Limb (tissue), 2 donors: ENCODE measurements around the gene LBHD1.
"Not testable (repeated sequence)": the region's sequence is repeated elsewhere in the genome, so short reads cannot be mapped to it uniquely, and the experiment has no call there.

Experiments used
- DNase-seq, 2 donors: peaks; one replicate each; pipeline ENCODE4 v3.0.0-alpha.2; 2016; ENCODE audit errors: extremely low spot score in 2 of 2

Gene LBHD1

GRCh38 chr11:62665075-62665598, 6.9 kb downstream of the LBHD1 start, which contains the start of the genes C11orf98 and CSKMT:
Gene C11orf98, minus strand, starts transcription at chr11:62665210. Its CDS starts 41 bp downstream, at chr11:62665169.
Gene CSKMT, plus strand, starts transcription at chr11:62665312. Its CDS starts 568 bp downstream, at chr11:62665880.
- DNase-seq, result peak; percentile 94 to 98

GRCh38 chr11:62664405-62665074, 7.5 kb downstream of the LBHD1 start:
- DNase-seq, result no peak

GRCh38 chr11:62656796-62657429, 15.2 kb downstream of the LBHD1 start:
- no peak for DNase-seq

GRCh38 chr11:62654297-62654696, 17.8 kb downstream of the LBHD1 start:
- DNase-seq, result no peak

- no peak for DNase-seq
These were observed 19.7 kb downstream of the LBHD1 start for GRCh38 chr11:62652161-62653006.

- DNase-seq, result not testable (repeated sequence)
These were observed 21.8 kb downstream of the LBHD1 start for GRCh38 chr11:62650283-62650682.

GRCh38 chr11:62649486-62649885, 22.6 kb downstream of the LBHD1 start:
- no peak for DNase-seq

- no peak for DNase-seq
These were observed 23.1 kb downstream of the LBHD1 start for GRCh38 chr11:62648967-62649364.

GRCh38 chr11:62648185-62648966, 23.7 kb downstream of the LBHD1 start:
- DNase-seq, result no peak

- DNase-seq, result no peak
These were observed 24.5 kb downstream of the LBHD1 start for GRCh38 chr11:62647609-62648005.

GRCh38 chr11:62646825-62647608, 25.1 kb downstream of the LBHD1 start:
- no peak for DNase-seq

GRCh38 chr11:62645946-62646824, 25.9 kb downstream of the LBHD1 start, which contains the start of gene GANAB:
Gene GANAB, minus strand, starts transcription at chr11:62646613. Its CDS starts 14 bp downstream, at chr11:62646599.
- peak; percentile 98 to 99 for DNase-seq

- no peak for DNase-seq
These were observed 26.5 kb downstream of the LBHD1 start for GRCh38 chr11:62645671-62645945.

GRCh38 chr11:62644220-62644619, 27.8 kb downstream of the LBHD1 start:
- DNase-seq, result no peak

- DNase-seq, result no peak
These were observed 39.6 kb downstream of the LBHD1 start for GRCh38 chr11:62632492-62632891.

- DNase-seq, result no peak
These were observed 44.4 kb downstream of the LBHD1 start for GRCh38 chr11:62627713-62628112.

- no peak for DNase-seq
These were observed 49.5 kb downstream of the LBHD1 start for GRCh38 chr11:62622476-62623089.

GRCh38 chr11:62621567-62622470, 50.2 kb downstream of the LBHD1 start, which contains the start of gene B3GAT3:
Gene B3GAT3, minus strand, starts transcription at chr11:62621986. Its CDS starts 39 bp downstream, at chr11:62621947.
- DNase-seq, result peak; percentile 93 to 96
